ENCODE results near the gene DSTN. TPM values are rescaled to one million over a fixed set of nuclear protein-coding genes. Genes with fewer than 3 reads are reported as not detected.

The DSTN gene
- total RNA-seq, 2 experiments from 2014 or later = 25.5 to 58.1 TPM

- Histone ChIP-seq H2AFZ (ENCODE audit: low read length) (no peak overlapping the region), H3K79me2 (ENCODE audit: insufficient read depth, low read depth, low read length) (peaks cover 10% of the 10 kb centered on the region; the same call in 1 of the 2 replicates), H3K9me3 (ENCODE audit: low read length) (no peaks in the 10 kb centered on the region), H3K4me2 (ENCODE audit: low read length) (no peak overlapping the region), H3K4me1 (ENCODE audit: insufficient read depth, low read length, poor library complexity, severe bottlenecking) (peaks cover 13% of the 10 kb centered on the region), H3K27ac (ENCODE audit: low read depth, low read length, poor library complexity, severe bottlenecking) (no peak overlapping the region), H3K36me3 (ENCODE audit: insufficient read depth, low read length) (no peaks in the 10 kb centered on the region), H4K20me1 (ENCODE audit: insufficient read depth, low read length) (no peaks in the 10 kb centered on the region), H3K4me3 (ENCODE audit: low read depth, low read length, poor library complexity, severe bottlenecking) (no peak overlapping the region), H3K9me2 (ENCODE audit: insufficient read depth, low read length) (no peaks in the 10 kb centered on the region)
- BruUV-seq (replicated peaks) = no TSS peak
- DNase-seq (ENCODE audit: low spot score) = no peak
- TF ChIP-seq EZH2phosphoT487 (IDR thresholded peaks at IDR 0.05; ENCODE audit: borderline replicate concordance, low read depth, low read length) (no peak), CTCF (conservative IDR thresholded peaks at IDR 0.05; ENCODE audit: low read length) (no peak)
- intact Hi-C loops (cut with micrococcal nuclease; ENCODE audit: unreplicated experiment) = no loop called here
- CTCF ChIA-PET (ENCODE audit: unreplicated experiment) = no interaction called here
- POLR2A ChIA-PET = interaction anchor here (1.3 to 1.5 kb wide), 2 partner anchors 15 to 309 kb away, joined by 3 to 5 read pairs; no protein-coding TSS in a partner anchor
These were observed 6.3 kb downstream of the DSTN start for GRCh38 chr20:17576215-17576614.

DNA sequence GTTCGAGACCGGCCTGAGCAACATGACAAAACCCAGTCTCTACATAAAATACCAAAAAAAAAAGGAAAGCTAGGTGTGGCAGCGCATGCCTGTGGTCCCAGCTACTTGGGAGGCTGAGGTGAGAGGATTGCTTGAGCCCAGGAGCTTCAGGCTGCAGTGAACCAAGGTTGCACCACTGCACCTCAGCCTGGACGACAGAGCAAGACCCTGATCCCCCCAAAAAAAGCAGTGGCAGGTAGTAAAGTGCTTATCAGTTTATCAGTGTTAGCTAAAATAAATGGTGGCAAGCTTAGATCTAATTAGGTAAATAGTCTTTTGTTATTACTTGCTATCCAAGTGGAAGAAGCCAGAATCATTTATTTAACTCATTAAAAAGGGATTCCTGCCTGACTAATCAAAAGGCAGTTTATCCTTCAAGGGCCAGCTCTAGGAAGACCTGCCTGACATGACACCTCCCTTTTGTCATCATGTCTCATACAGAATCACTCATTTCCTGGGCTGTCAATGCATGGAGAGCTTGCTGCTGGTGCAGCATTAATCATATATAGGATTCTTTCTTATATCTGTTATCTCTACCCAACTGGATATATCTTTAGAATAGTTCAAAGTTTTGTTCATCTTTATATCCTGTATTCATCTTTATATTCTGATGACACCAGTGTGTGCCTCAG, 9.6 kb downstream of the DSTN start:
- BruUV-seq (replicated peaks) = no TSS peak
- TF ChIP-seq CTCF (conservative IDR thresholded peaks at IDR 0.05; ENCODE audit: low read length) (no peak), EZH2phosphoT487 (IDR thresholded peaks at IDR 0.05; ENCODE audit: borderline replicate concordance, low read depth, low read length) (no peak)
- H3K4me3 ChIP-seq (ENCODE audit: low read depth, low read length, poor library complexity, severe bottlenecking) = no peak overlapping the region
- POLR2A ChIA-PET = no interaction called here
- DNase-seq (ENCODE audit: low spot score) = no peak
- no peak overlapping the region for H3K27ac ChIP-seq (ENCODE audit: low read depth, low read length, poor library complexity, severe bottlenecking)
- H3K79me2 ChIP-seq (ENCODE audit: insufficient read depth, low read depth, low read length) = no peaks in the 10 kb centered on the region
- H3K9me2 ChIP-seq (ENCODE audit: insufficient read depth, low read length) = no peaks in the 10 kb centered on the region
- no peaks in the 10 kb centered on the region for H3K4me1 ChIP-seq (ENCODE audit: insufficient read depth, low read length, poor library complexity, severe bottlenecking)
- no peaks in the 10 kb centered on the region for H3K9me3 ChIP-seq (ENCODE audit: low read length)
- no peak overlapping the region for H2AFZ ChIP-seq (ENCODE audit: low read length)
- intact Hi-C loops (cut with micrococcal nuclease; ENCODE audit: unreplicated experiment) = no loop called here
- CTCF ChIA-PET (ENCODE audit: unreplicated experiment) = interaction anchor here (0.6 kb wide), 1 partner anchor 559 kb away, joined by 3 read pairs; no protein-coding TSS in a partner anchor
- no peaks in the 10 kb centered on the region for H3K36me3 ChIP-seq (ENCODE audit: insufficient read depth, low read length)
- no peak overlapping the region for H3K4me2 ChIP-seq (ENCODE audit: low read length)
- H4K20me1 ChIP-seq (ENCODE audit: insufficient read depth, low read length) = no peaks in the 10 kb centered on the region

GRCh38 chr20:17580895-17581294, 11.0 kb downstream of the DSTN start:
- Histone ChIP-seq H3K4me2 (ENCODE audit: low read length) (no peak overlapping the region), H3K27ac (ENCODE audit: low read depth, low read length, poor library complexity, severe bottlenecking) (no peak overlapping the region), H3K79me2 (ENCODE audit: insufficient read depth, low read depth, low read length) (no peaks in the 10 kb centered on the region), H3K9me2 (ENCODE audit: insufficient read depth, low read length) (no peaks in the 10 kb centered on the region), H4K20me1 (ENCODE audit: insufficient read depth, low read length) (0 out of 2 replicates have a peak, but pooled peaks cover 3% of the 10 kb centered on the region), H3K4me3 (ENCODE audit: low read depth, low read length, poor library complexity, severe bottlenecking) (no peak overlapping the region), H2AFZ (ENCODE audit: low read length) (no peak overlapping the region), H3K36me3 (ENCODE audit: insufficient read depth, low read length) (no peaks in the 10 kb centered on the region), H3K9me3 (ENCODE audit: low read length) (no peaks in the 10 kb centered on the region), H3K4me1 (ENCODE audit: insufficient read depth, low read length, poor library complexity, severe bottlenecking) (no peaks in the 10 kb centered on the region)
- ChIA-PET POLR2A (interaction anchor here (1.1 to 1.3 kb wide), 2 partner anchors 9 to 11 kb away, joined by 3 to 6 read pairs; no protein-coding TSS in a partner anchor), CTCF (ENCODE audit: unreplicated experiment) (no interaction called here)
- TF ChIP-seq EZH2phosphoT487 (IDR thresholded peaks at IDR 0.05; ENCODE audit: borderline replicate concordance, low read depth, low read length) (no peak), CTCF (conservative IDR thresholded peaks at IDR 0.05; ENCODE audit: low read length) (no peak)
- intact Hi-C loops (cut with micrococcal nuclease; ENCODE audit: unreplicated experiment) = no loop called here
- BruUV-seq (replicated peaks) = no TSS peak
- no peak for DNase-seq (ENCODE audit: low spot score)

Data from OCI-LY7 (cell line).